H1 (cell line): ENCODE results near the gene DPP3. TPM values are rescaled to one million over a fixed set of nuclear protein-coding genes. Genes with fewer than 3 reads are reported as not detected.

Experiments used
- BACH1 ChIP-seq: IDR thresholded peaks from 2 replicates; pipeline ENCODE4 v1.6.1; 2012; ENCODE audit warnings: low read length, improper control_type of control experiment
- CBX8 ChIP-seq: fragments of 300-800, 300-1000 bp; sonication (generic); IDR thresholded peaks from 2 replicates; pipeline ENCODE4 v1.7.1; 2016; ENCODE audit warnings: low read depth, low read length, borderline replicate concordance
- GABPA ChIP-seq: IDR thresholded peaks from 2 replicates; pipeline ENCODE4 v1.6.1; 2011; ENCODE audit warnings: mild to moderate bottlenecking, low read length, moderate library complexity, borderline replicate concordance; ENCODE audit not compliant: insufficient read depth
- HDAC2 ChIP-seq, 2 experiments: fragments of 300-600 bp in 1 of 2; sonication (generic) in 1 of 2; IDR thresholded peaks; 2 replicates each; pipeline ENCODE4 v1.6.1; 2011 to 2012; ENCODE audit warnings: low read depth in 2 of 2, low read length in 2 of 2, mild to moderate bottlenecking in 2 of 2, moderate library complexity in 2 of 2, borderline replicate concordance in 1 of 2, inconsistent platforms in 1 of 2
- KDM4A ChIP-seq: IDR thresholded peaks from one replicate; pipeline ENCODE4 v1.7.1; 2012; ENCODE audit warnings: low read depth, mild to moderate bottlenecking, moderate library complexity, low read length, inconsistent platforms; ENCODE audit not compliant: severe bottlenecking
- NANOG ChIP-seq: IDR thresholded peaks from 2 replicates; pipeline ENCODE4 v1.6.1; 2011; ENCODE audit warnings: low read length, low read depth, mild to moderate bottlenecking, inconsistent platforms; ENCODE audit not compliant: insufficient read depth, poor library complexity, severe bottlenecking
- POU5F1 ChIP-seq: IDR thresholded peaks from 2 replicates; pipeline ENCODE4 v1.6.1; 2011; ENCODE audit warnings: low read depth, mild to moderate bottlenecking, low read length, moderate library complexity
- RBBP5 ChIP-seq: IDR thresholded peaks from 2 replicates; pipeline ENCODE4 v1.7.1; 2012; ENCODE audit warnings: low read depth, mild to moderate bottlenecking, inconsistent platforms, low read length, moderate library complexity, borderline replicate concordance
- RFX5 ChIP-seq: IDR thresholded peaks from 2 replicates; pipeline ENCODE4 v1.6.1; 2011; ENCODE audit warnings: low read depth, low read length, improper control_type of control experiment, borderline replicate concordance
- SP1 ChIP-seq: IDR thresholded peaks from 2 replicates; pipeline ENCODE4 v1.6.1; 2011; ENCODE audit warnings: low read depth, low read length
- SRF ChIP-seq: IDR thresholded peaks from 2 replicates; pipeline ENCODE4 v1.6.1; 2011; ENCODE audit warnings: mild to moderate bottlenecking, low read depth, low read length, moderate library complexity
- SUZ12 ChIP-seq: fragments of 200-600 bp; sonication (generic); IDR thresholded peaks from 2 replicates; pipeline ENCODE4 v1.6.1; 2012; ENCODE audit warnings: mild to moderate bottlenecking, inconsistent platforms, low read length, moderate library complexity, mixed read lengths
- TAF1 ChIP-seq: IDR thresholded peaks from 2 replicates; pipeline ENCODE4 v1.6.1; 2011; ENCODE audit warnings: mild to moderate bottlenecking, low read depth, low read length
- TAF7 ChIP-seq: optimal IDR thresholded peaks from 2 replicates; pipeline ENCODE3; 2011; ENCODE audit warnings: low read depth, mild to moderate bottlenecking, inconsistent platforms, low read length, moderate library complexity, borderline replicate concordance
- TBP ChIP-seq: IDR thresholded peaks from 2 replicates; pipeline ENCODE4 v1.6.1; 2011; ENCODE audit warnings: low read depth, low read length, improper control_type of control experiment
- YY1 ChIP-seq: IDR thresholded peaks from 2 replicates; pipeline ENCODE4 v1.6.1; 2011; ENCODE audit warnings: low read depth, mild to moderate bottlenecking, low read length
- ZNF274 ChIP-seq: IDR thresholded peaks from 2 replicates; pipeline ENCODE4 v1.7.0; 2012; ENCODE audit warnings: low read length, borderline replicate concordance; ENCODE audit errors: extremely low read depth
- polyA plus RNA-seq, 7 experiments: library from polyadenylated mRNA; depleted of rRNA in 3 of 7; stranded (reverse) in 5 of 7; unstranded in 2 of 7; fragments of >200 nt in 5 of 7; fragments of 200-250 nt in 2 of 7; gene quantifications; 1 replicate in 5 of 7; 2 replicates in 1 of 7; 4 replicates in 1 of 7; pipeline versions ENCODE4 v1.2.1 to v1.2.3, GENCODE V29; 2011 to 2013; ENCODE audit warnings: missing spikeins in 2 of 7, mixed read lengths in 2 of 7
- total RNA-seq: library from RNA; stranded (reverse); fragmentation: NEBNext Ultra II Directional; extraction: Animal tissue kit (Norgen Biotek cat#: 25700); gene quantifications from 2 replicates; pipeline ENCODE4 v1.2.1, GENCODE V29; 2021
- TF ChIP-seq, protein P1 (sequence below): IDR thresholded peaks from 2 replicates; pipeline ENCODE4 v1.6.1; 2012; ENCODE audit warnings: inconsistent platforms
- TF ChIP-seq, protein P2 (sequence below): IDR thresholded peaks from 2 replicates; pipeline ENCODE4 v1.6.1; 2012; ENCODE audit warnings: low read length, inconsistent platforms
- TF ChIP-seq, protein P3 (sequence below): IDR thresholded peaks from 2 replicates; pipeline ENCODE4 v1.6.1; 2011; ENCODE audit warnings: low read length, improper control_type of control experiment

DPP3 gene
- total and polyA plus RNA-seq, 2 of the 8 experiments (the other 6 are each of a cell fraction or from before 2014, with no cell fraction given), result 75.1 to 82.7 TPM

DNA sequence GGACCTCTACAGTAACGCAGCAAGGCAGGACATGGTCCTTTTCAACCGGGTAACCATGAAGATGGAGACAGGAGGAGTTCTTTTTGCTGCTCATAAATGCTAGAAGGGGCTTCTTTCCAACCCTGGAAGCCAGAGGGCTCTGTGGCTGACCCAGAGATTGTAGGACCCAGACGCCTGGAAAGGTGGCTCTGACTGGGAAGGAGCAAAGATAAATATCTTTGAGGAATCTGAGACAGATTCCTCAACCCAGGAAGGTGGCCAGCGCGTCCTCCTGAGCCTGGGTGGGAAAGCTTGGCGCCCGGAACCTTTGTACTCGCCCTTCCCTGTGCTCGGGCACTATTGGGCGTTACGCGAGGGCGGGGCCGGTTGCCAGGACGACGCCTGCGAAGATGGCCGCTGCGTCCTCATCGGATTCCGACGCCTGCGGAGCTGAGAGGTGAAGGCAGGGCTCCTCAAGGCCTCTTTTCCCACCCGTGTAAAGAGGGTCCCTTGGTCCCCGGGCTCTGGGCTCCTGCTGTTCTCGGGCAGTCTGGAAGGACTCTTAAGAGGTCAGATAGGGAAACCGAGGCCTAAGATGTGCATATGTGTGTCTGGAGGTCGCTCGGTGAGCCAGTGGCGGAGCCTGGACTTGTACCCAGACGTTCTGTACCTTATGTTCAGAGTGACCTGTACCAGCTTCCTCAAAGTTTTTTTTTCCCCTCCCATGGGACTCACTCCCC, 30.2 kb downstream of the DPP3 start, which contains the start of gene BBS1 (continued):
- TF ChIP-seq, protein P1, sequence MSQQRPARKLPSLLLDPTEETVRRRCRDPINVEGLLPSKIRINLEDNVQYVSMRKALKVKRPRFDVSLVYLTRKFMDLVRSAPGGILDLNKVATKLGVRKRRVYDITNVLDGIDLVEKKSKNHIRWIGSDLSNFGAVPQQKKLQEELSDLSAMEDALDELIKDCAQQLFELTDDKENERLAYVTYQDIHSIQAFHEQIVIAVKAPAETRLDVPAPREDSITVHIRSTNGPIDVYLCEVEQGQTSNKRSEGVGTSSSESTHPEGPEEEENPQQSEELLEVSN, result peak; percentile 52; the same call in 1 of the 2 replicates
- no peak for TF ChIP-seq NANOG
- TF ChIP-seq HDAC2 (IDR thresholded peaks at IDR 0.05; ENCODE audit: borderline replicate concordance in 1 of 2, low read depth in 2 of 2, low read length in 2 of 2), result peak in 1 of 2 experiments; percentile 96; a peak in 2 of 4 replicates
- TF ChIP-seq SUZ12, result no peak
- no peak for TF ChIP-seq BACH1
- TF ChIP-seq GABPA, result peak; percentile 83; the same call in 1 of the 2 replicates
- TF ChIP-seq TAF1, result peak; percentile 95
- TF ChIP-seq CBX8, result no peak
- no peak for TF ChIP-seq RFX5
- TF ChIP-seq TAF7, result peak; percentile 73
- peak; percentile 98 for TF ChIP-seq YY1
- TF ChIP-seq POU5F1, result no peak
- TF ChIP-seq SRF, result peak; percentile 44
- TF ChIP-seq RBBP5, result no peak
- TF ChIP-seq, protein P2, sequence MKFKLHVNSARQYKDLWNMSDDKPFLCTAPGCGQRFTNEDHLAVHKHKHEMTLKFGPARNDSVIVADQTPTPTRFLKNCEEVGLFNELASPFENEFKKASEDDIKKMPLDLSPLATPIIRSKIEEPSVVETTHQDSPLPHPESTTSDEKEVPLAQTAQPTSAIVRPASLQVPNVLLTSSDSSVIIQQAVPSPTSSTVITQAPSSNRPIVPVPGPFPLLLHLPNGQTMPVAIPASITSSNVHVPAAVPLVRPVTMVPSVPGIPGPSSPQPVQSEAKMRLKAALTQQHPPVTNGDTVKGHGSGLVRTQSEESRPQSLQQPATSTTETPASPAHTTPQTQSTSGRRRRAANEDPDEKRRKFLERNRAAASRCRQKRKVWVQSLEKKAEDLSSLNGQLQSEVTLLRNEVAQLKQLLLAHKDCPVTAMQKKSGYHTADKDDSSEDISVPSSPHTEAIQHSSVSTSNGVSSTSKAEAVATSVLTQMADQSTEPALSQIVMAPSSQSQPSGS, result no peak; the same call in 1 of the 2 replicates
- TF ChIP-seq SP1, result peak; percentile 91
- TF ChIP-seq KDM4A, result peak; percentile 38
- peak; percentile 87; the same call in 1 of the 2 replicates for TF ChIP-seq TBP
- no peak for TF ChIP-seq ZNF274
- TF ChIP-seq, protein P3, sequence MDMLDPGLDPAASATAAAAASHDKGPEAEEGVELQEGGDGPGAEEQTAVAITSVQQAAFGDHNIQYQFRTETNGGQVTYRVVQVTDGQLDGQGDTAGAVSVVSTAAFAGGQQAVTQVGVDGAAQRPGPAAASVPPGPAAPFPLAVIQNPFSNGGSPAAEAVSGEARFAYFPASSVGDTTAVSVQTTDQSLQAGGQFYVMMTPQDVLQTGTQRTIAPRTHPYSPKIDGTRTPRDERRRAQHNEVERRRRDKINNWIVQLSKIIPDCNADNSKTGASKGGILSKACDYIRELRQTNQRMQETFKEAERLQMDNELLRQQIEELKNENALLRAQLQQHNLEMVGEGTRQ, result no peak
